Gastrocnemius medialis (tissue), 4 donors: ENCODE measurements around the gene SEMA3G.

ENCODE experiments used
- CTCF ChIP-seq, 5 experiments: fragments of 450-650 bp in 3 of 5; fragments of 200-600 bp in 2 of 5; sonication (generic) in 2 of 5; IDR thresholded peaks in 4 of 5; conservative IDR thresholded peaks in 1 of 5; 1 replicate in 4 of 5; 2 replicates in 1 of 5; pipeline ENCODE4 v1.5.1; 2016 to 2019; ENCODE audit warnings: antibody characterized with exemption in 5 of 5, mild to moderate bottlenecking in 3 of 5, moderate library complexity in 3 of 5
- POLR2A ChIP-seq, 2 donors: fragments of 450-650 bp; IDR thresholded peaks; one replicate each; pipeline ENCODE4 v1.6.1; 2017; ENCODE audit warnings: antibody characterized with exemption in 2 of 2, mild to moderate bottlenecking in 2 of 2, moderate library complexity in 2 of 2

GRCh38 chr3:52477796-52478095 lies 32.8 kb upstream of the SEMA3G start:
- TF ChIP-seq POLR2A (IDR thresholded peaks at IDR 0.05), result no peak
- TF ChIP-seq CTCF (IDR thresholded peaks at IDR 0.05 in 4 of 5, conservative IDR thresholded peaks at IDR 0.05 in 1 of 5), result no peak
